ENCODE data around the gene CHD9.
"Not testable (repeated sequence)": the region's sequence is repeated elsewhere in the genome, so short reads cannot be mapped to it uniquely, and the experiment has no call there.

The CHD9 gene

GRCh38 chr16:53064081-53064578 is 9.3 kb downstream of the CHD9 start:
- no peak overlapping the region for H3K4me3 ChIP-seq (ENCODE audit: low read depth in 1 of 2, low read length in 2 of 2)
- no peaks in the 10 kb centered on the region for H3K9me3 ChIP-seq (ENCODE audit: low read length)
- peaks cover 9% of the 10 kb centered on the region for H3K4me1 ChIP-seq (ENCODE audit: insufficient read depth, low read length)
- H3K9ac ChIP-seq (ENCODE audit: low read length), result no peak overlapping the region
- H3K27ac ChIP-seq (ENCODE audit: low read depth, low read length), result no peak overlapping the region
- peaks cover 4% of the 10 kb centered on the region for H3K36me3 ChIP-seq (ENCODE audit: insufficient read depth, low read length)
- H3K27me3 ChIP-seq (ENCODE audit: control insufficient read depth in 1 of 2, insufficient read depth in 2 of 2, low read length in 2 of 2), result no peaks in the 10 kb centered on the region

GRCh38 chr16:53065461-53066061 is 10.8 kb downstream of the CHD9 start:
- H3K27ac ChIP-seq (ENCODE audit: low read depth, low read length), result no peak overlapping the region
- no peak overlapping the region for H3K9ac ChIP-seq (ENCODE audit: low read length)
- peaks cover 17% of the 10 kb centered on the region for H3K4me1 ChIP-seq (ENCODE audit: insufficient read depth, low read length)
- H3K36me3 ChIP-seq (ENCODE audit: insufficient read depth, low read length), result peaks cover 4% of the 10 kb centered on the region
- H3K27me3 ChIP-seq (ENCODE audit: control insufficient read depth in 1 of 2, insufficient read depth in 2 of 2, low read length in 2 of 2), result no peaks in the 10 kb centered on the region
- no peak overlapping the region for H3K4me3 ChIP-seq (ENCODE audit: low read depth in 1 of 2, low read length in 2 of 2)
- H3K9me3 ChIP-seq (ENCODE audit: low read length), result no peaks in the 10 kb centered on the region

DNA sequence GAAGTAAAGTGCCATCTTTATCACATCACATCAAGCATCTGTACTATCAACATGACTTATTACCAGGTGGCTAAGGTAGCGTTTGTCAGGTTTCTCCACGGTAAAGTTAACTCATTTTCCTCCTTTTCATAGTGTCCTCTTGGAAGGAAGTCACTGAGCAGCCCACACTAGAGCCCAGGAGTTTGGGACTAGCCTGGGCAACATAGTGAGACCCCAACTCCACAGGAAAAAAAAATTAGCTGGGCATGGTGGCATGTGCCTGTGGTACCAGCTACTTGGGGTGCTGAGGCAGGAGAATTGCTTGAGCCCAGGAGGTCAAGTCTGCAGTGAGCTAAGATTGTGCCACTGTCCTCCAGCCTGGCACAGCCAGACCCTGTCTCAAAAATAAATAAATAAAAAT is 12.9 kb downstream of the CHD9 start:
- Histone ChIP-seq H3K4me3 (ENCODE audit: low read depth in 1 of 2, low read length in 2 of 2) (no peak overlapping the region), H3K36me3 (ENCODE audit: insufficient read depth, low read length) (peaks cover 4% of the 10 kb centered on the region), H3K4me1 (ENCODE audit: insufficient read depth, low read length) (peaks cover 14% of the 10 kb centered on the region), H3K9me3 (ENCODE audit: low read length) (no peaks in the 10 kb centered on the region), H3K9ac (ENCODE audit: low read length) (no peak overlapping the region), H3K27me3 (ENCODE audit: control insufficient read depth in 1 of 2, insufficient read depth in 2 of 2, low read length in 2 of 2) (no peaks in the 10 kb centered on the region), H3K27ac (ENCODE audit: low read depth, low read length) (no peak overlapping the region)

- H3K36me3 ChIP-seq (ENCODE audit: insufficient read depth, low read length), result peaks cover 4% of the 10 kb centered on the region
- no peak overlapping the region for H3K27ac ChIP-seq (ENCODE audit: low read depth, low read length)
- H3K27me3 ChIP-seq (ENCODE audit: control insufficient read depth in 1 of 2, insufficient read depth in 2 of 2, low read length in 2 of 2), result no peaks in the 10 kb centered on the region
- peaks cover 20% of the 10 kb centered on the region for H3K4me1 ChIP-seq (ENCODE audit: insufficient read depth, low read length)
- H3K4me3 ChIP-seq (ENCODE audit: low read depth in 1 of 2, low read length in 2 of 2), result no peak overlapping the region
- H3K9me3 ChIP-seq (ENCODE audit: low read length), result no peaks in the 10 kb centered on the region
- no peak overlapping the region for H3K9ac ChIP-seq (ENCODE audit: low read length)
These were observed 13.6 kb downstream of the CHD9 start for GRCh38 chr16:53068423-53068833.

DNA sequence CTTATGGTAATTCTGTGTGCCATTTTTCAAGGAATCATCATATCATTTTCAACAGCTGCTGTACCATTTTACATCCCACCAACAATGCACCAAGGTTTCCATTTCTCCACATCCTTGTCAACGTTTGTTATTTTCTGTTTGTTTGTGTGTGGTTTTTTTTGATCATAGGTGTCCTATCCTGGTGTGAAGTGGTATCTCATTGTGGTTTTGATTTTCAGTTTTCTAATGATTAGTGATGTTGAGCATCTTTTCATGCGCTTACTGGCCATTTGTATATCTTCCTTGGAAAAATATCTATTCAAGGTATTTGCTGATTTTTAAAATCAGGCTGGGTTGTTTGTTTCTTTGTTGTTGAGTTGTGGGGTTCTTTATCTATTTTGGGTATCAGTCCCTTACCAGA is 15.0 kb downstream of the CHD9 start:
- Histone ChIP-seq H3K36me3 (ENCODE audit: insufficient read depth, low read length) (peaks cover 4% of the 10 kb centered on the region), H3K4me1 (ENCODE audit: insufficient read depth, low read length) (peaks cover 20% of the 10 kb centered on the region), H3K9me3 (ENCODE audit: low read length) (no peaks in the 10 kb centered on the region), H3K27me3 (ENCODE audit: control insufficient read depth in 1 of 2, insufficient read depth in 2 of 2, low read length in 2 of 2) (no peaks in the 10 kb centered on the region), H3K9ac (ENCODE audit: low read length) (no peak overlapping the region), H3K27ac (ENCODE audit: low read depth, low read length) (no peak overlapping the region), H3K4me3 (ENCODE audit: low read depth in 1 of 2, low read length in 2 of 2) (no peak overlapping the region)

DNA sequence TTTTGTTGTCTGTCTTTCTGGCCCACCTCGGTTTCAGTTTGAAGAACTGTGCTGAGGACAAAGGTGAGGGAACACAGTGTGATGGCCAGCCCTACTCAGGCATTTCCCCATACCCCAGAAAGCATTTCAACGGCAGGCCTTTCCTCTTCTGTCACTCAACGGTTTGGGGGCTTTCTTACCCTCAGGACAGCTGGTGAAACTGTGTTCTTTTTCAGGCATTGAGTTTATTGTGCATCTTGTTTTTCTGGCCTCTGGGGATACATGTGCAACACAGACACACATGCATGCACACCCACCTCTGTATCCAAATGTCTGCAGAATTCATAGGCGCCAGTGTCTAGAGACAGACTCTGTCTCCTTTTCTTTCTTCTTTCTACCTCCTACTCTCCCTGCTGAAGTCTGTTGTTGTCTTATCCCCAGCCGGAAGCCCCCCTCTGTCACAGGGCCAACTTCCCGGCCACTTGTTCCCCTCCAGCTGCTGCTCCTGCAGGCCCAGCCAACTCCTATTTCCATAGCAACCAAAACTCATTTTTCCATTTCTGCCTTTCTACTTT is 17.0 kb downstream of the CHD9 start:
- H3K4me1 ChIP-seq (ENCODE audit: insufficient read depth, low read length), result peaks cover 20% of the 10 kb centered on the region
- H3K4me3 ChIP-seq (ENCODE audit: low read depth in 1 of 2, low read length in 2 of 2), result no peak overlapping the region
- H3K27me3 ChIP-seq (ENCODE audit: control insufficient read depth in 1 of 2, insufficient read depth in 2 of 2, low read length in 2 of 2), result no peaks in the 10 kb centered on the region
- peaks cover 4% of the 10 kb centered on the region for H3K36me3 ChIP-seq (ENCODE audit: insufficient read depth, low read length)
- no peaks in the 10 kb centered on the region for H3K9me3 ChIP-seq (ENCODE audit: low read length)
- H3K9ac ChIP-seq (ENCODE audit: low read length), result no peak overlapping the region
- no peak overlapping the region for H3K27ac ChIP-seq (ENCODE audit: low read depth, low read length)

GRCh38 chr16:53073022-53073421 is 18.2 kb downstream of the CHD9 start:
- H3K4me3 ChIP-seq (ENCODE audit: low read depth in 1 of 2, low read length in 2 of 2), result no peak overlapping the region
- peaks cover 20% of the 10 kb centered on the region for H3K4me1 ChIP-seq (ENCODE audit: insufficient read depth, low read length)
- no peak overlapping the region for H3K27ac ChIP-seq (ENCODE audit: low read depth, low read length)
- H3K36me3 ChIP-seq (ENCODE audit: insufficient read depth, low read length), result peaks cover 4% of the 10 kb centered on the region
- H3K9ac ChIP-seq (ENCODE audit: low read length), result no peak overlapping the region
- no peaks in the 10 kb centered on the region for H3K9me3 ChIP-seq (ENCODE audit: low read length)
- no peaks in the 10 kb centered on the region for H3K27me3 ChIP-seq (ENCODE audit: control insufficient read depth in 1 of 2, insufficient read depth in 2 of 2, low read length in 2 of 2)

DNA sequence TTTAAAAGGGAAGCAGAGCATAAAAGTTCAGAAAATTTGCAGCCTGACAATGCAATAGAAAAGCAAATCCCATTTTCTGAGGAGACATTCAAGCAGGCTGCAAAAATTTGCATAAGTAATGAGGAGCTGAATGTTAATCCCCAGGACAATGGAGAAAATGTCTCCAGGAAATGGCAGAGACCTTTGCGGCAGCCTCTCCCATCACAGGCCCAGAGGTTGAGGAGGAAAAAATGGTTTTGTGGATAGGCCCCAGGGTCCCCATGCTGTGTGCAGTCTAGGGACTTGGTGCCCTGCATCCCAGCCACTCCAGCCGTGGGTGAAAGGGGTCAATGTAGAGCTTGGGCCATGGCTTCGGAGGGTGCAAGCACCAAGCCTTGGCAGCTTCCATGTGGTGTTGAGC is 19.5 kb downstream of the CHD9 start:
- not testable (repeated sequence) for H3K36me3 ChIP-seq (ENCODE audit: insufficient read depth, low read length); H3K9ac ChIP-seq (ENCODE audit: low read length); H3K27ac ChIP-seq (ENCODE audit: low read depth, low read length); H3K9me3 ChIP-seq (ENCODE audit: low read length); H3K27me3 ChIP-seq (ENCODE audit: control insufficient read depth in 1 of 2, insufficient read depth in 2 of 2, low read length in 2 of 2); H3K4me3 ChIP-seq (ENCODE audit: low read depth in 1 of 2, low read length in 2 of 2)
- peaks cover 30% of the 10 kb centered on the region for H3K4me1 ChIP-seq (ENCODE audit: insufficient read depth, low read length)

- H3K4me1 ChIP-seq (ENCODE audit: insufficient read depth, low read length), result peaks cover 35% of the 10 kb centered on the region
- not testable (repeated sequence) for H3K9me3 ChIP-seq (ENCODE audit: low read length); H3K4me3 ChIP-seq (ENCODE audit: low read depth in 1 of 2, low read length in 2 of 2); H3K9ac ChIP-seq (ENCODE audit: low read length); H3K27me3 ChIP-seq (ENCODE audit: control insufficient read depth in 1 of 2, insufficient read depth in 2 of 2, low read length in 2 of 2); H3K27ac ChIP-seq (ENCODE audit: low read depth, low read length); H3K36me3 ChIP-seq (ENCODE audit: insufficient read depth, low read length)
These were observed 20.7 kb downstream of the CHD9 start for GRCh38 chr16:53075461-53075860.

- no peak overlapping the region for H3K27ac ChIP-seq (ENCODE audit: low read depth, low read length)
- H3K27me3 ChIP-seq (ENCODE audit: control insufficient read depth in 1 of 2, insufficient read depth in 2 of 2, low read length in 2 of 2), result no peaks in the 10 kb centered on the region
- no peak overlapping the region for H3K4me3 ChIP-seq (ENCODE audit: low read depth in 1 of 2, low read length in 2 of 2)
- no peaks in the 10 kb centered on the region for H3K36me3 ChIP-seq (ENCODE audit: insufficient read depth, low read length)
- peaks cover 34% of the 10 kb centered on the region for H3K4me1 ChIP-seq (ENCODE audit: insufficient read depth, low read length)
- no peak overlapping the region for H3K9ac ChIP-seq (ENCODE audit: low read length)
- no peaks in the 10 kb centered on the region for H3K9me3 ChIP-seq (ENCODE audit: low read length)
These were observed 23.5 kb downstream of the CHD9 start for GRCh38 chr16:53078247-53078646.

DNA sequence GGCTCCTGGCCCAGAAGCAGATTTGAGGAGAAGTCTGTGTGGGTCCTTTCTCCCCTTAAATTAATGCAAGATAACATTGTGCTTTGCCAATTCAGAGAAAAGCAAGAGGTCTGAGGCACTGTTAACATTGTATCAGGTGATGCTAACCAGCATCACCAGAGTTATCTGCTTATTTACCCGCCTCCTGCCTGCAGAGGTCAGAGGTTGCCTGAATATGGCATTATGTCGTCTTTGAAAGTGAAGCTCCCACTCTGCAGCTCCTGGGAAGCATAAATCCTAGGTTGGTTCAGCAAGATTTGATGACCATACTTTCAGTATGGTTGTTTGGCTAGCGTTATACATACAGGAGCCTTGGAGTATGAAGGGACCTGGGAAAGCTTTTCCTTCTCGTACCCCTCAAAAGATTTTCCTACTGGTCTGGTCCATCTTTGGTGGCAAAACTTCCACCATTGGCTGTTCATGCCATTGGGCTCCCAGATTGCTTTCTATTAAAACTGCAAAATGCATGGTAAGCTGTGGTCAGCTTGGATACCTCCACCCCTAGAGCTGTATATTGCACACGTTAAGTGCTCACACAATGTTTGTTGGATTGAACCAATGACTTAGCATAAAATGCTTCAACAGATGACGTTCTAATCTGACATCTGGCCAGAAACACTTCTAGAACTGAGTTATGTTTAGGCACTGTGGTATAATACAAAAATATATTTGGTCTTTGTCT is 24.1 kb downstream of the CHD9 start:
- H3K27ac ChIP-seq (ENCODE audit: low read depth, low read length), result no peak overlapping the region
- H3K4me1 ChIP-seq (ENCODE audit: insufficient read depth, low read length), result peaks cover 34% of the 10 kb centered on the region
- H3K36me3 ChIP-seq (ENCODE audit: insufficient read depth, low read length), result no peaks in the 10 kb centered on the region

More for the DNA sequence above, 24.1 kb downstream of the CHD9 start:
- H3K27me3 ChIP-seq (ENCODE audit: control insufficient read depth in 1 of 2, insufficient read depth in 2 of 2, low read length in 2 of 2), result no peaks in the 10 kb centered on the region
- no peaks in the 10 kb centered on the region for H3K9me3 ChIP-seq (ENCODE audit: low read length)
- H3K4me3 ChIP-seq (ENCODE audit: low read depth in 1 of 2, low read length in 2 of 2), result no peak overlapping the region
- no peak overlapping the region for H3K9ac ChIP-seq (ENCODE audit: low read length)

All from muscle layer of colon (tissue), 2 donors.